GM12874 (cell line): ENCODE measurements around the gene JHY.

Experiments used
- CTCF ChIP-seq: IDR thresholded peaks from 2 replicates; pipeline ENCODE4 v1.5.1; 2011; ENCODE audit warnings: low read depth, mild to moderate bottlenecking, control low read depth, low read length, moderate library complexity; ENCODE audit not compliant: insufficient read depth

Gene JHY

GRCh38 chr11:122874991-122875390 lies 7.6 kb upstream of the JHY start:
- no peak for TF ChIP-seq CTCF

- no peak for TF ChIP-seq CTCF
Measured at GRCh38 chr11:122877732-122878131, 4.8 kb upstream of the JHY start.

- TF ChIP-seq CTCF: no peak
Measured at GRCh38 chr11:122879785-122880184, 2.8 kb upstream of the JHY start.

GRCh38 chr11:122882857-122883645 lies 492 bp downstream of the JHY start:
- no peak for TF ChIP-seq CTCF

- no peak for TF ChIP-seq CTCF
Measured at GRCh38 chr11:122883646-122883979, 1.1 kb downstream of the JHY start.

GRCh38 chr11:122888162-122888561 lies 5.6 kb downstream of the JHY start:
- TF ChIP-seq CTCF: no peak

GRCh38 chr11:122893131-122893530 lies 10.6 kb downstream of the JHY start:
- no peak for TF ChIP-seq CTCF
